Measurements from ENCODE around the gene TNFRSF11A. TPM values are rescaled to one million over a fixed set of nuclear protein-coding genes. Genes with fewer than 3 reads are reported as not detected.
A peak's percentile ranks its signal among the peaks of the same experiment; 100 is the strongest.

TNFRSF11A gene
- total RNA-seq, 1 donor from 2014 or later, result 3.9 TPM

DNA sequence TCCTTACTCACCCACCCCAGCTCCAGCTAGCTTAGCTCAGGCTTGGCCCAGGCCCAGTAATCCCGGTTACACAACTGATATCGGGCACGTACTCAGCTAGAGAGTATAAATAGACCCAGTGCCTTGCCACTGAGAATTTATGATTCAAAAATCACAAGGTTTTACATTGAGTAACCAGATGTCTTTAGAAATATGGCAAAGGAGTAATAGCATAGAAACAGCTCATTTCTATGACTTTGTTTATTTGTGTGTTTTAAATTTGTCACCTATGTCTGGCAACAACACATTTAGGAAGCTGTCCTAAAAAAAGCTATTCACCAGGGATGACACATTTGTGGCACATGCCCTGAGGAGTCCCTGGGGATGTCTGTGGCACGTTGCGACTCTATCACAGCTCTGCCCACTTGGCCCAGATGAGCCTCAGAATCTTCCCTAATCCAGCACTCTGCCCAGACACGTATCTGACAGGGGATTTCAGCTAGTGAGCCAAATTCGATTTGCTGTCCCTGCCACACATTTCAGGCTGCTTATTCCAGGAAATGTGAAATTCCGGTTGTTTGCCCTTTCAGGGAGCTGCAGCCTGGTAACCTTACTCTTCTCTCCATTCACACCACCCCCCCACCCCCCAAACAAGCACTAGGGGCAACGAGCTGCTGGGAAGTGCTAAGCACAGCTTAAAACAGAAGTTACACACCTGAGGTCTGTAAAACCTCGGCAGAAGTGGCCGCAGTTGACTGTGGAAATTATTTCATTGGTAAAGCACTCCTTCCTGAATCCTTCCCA, 112.3 kb downstream of the TNFRSF11A start:
- DNase-seq (ENCODE audit: extremely low spot score in 2 of 2), result peak in 1 of 2 donors; percentile 93
- Histone ChIP-seq H3K27ac (peak overlapping the region; percentile 67), H3K4me3 (no peak overlapping the region), H3K27me3 (no peaks in the 10 kb centered on the region), H3K4me1 (peaks cover 25% of the 10 kb centered on the region), H3K36me3 (no peaks in the 10 kb centered on the region), H3K9me3 (no peaks in the 10 kb centered on the region)
- TF ChIP-seq POLR2AphosphoS5 (IDR thresholded peaks at IDR 0.05; ENCODE audit: insufficient read depth in 1 of 2, low read depth in 1 of 2) (peak in 1 of 2 donors; percentile 46), POLR2A (IDR thresholded peaks at IDR 0.05) (no peak)
- intact Hi-C loops (cut with DNase I), result loop anchor here (5.0 to 10.0 kb wide), 2 partner anchors 87 to 280 kb away; partner anchors contain the start of genes PHLPP1 and ZCCHC2

DNA sequence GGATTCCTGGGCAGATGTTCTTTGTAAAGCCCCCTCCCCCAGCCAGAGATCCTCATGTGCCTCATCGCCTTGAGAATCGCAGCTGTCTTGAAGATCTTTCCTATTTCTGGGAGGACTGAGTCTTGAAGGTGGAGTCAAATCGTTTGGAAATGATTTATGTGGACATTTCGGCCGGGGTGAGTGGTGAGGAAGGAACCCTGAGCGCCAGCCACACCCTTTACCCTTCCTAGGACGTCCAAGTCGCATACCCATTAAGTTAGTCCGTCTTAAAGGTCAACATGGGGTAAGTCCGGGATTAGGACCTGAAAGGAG, 112.9 kb downstream of the TNFRSF11A start:
- Histone ChIP-seq H3K27ac (peak overlapping the region; percentile 67), H3K9me3 (no peaks in the 10 kb centered on the region), H3K27me3 (no peaks in the 10 kb centered on the region), H3K4me3 (no peak overlapping the region), H3K4me1 (peaks cover 25% of the 10 kb centered on the region), H3K36me3 (no peaks in the 10 kb centered on the region)
- no peak for DNase-seq (ENCODE audit: extremely low spot score in 2 of 2)
- intact Hi-C loops (cut with DNase I), result loop anchor here (5.0 to 10.0 kb wide), 2 partner anchors 87 to 279 kb away; partner anchors contain the start of genes PHLPP1 and ZCCHC2
- TF ChIP-seq POLR2AphosphoS5 (IDR thresholded peaks at IDR 0.05; ENCODE audit: insufficient read depth in 1 of 2, low read depth in 1 of 2), result no peak
- TF ChIP-seq, protein P1, sequence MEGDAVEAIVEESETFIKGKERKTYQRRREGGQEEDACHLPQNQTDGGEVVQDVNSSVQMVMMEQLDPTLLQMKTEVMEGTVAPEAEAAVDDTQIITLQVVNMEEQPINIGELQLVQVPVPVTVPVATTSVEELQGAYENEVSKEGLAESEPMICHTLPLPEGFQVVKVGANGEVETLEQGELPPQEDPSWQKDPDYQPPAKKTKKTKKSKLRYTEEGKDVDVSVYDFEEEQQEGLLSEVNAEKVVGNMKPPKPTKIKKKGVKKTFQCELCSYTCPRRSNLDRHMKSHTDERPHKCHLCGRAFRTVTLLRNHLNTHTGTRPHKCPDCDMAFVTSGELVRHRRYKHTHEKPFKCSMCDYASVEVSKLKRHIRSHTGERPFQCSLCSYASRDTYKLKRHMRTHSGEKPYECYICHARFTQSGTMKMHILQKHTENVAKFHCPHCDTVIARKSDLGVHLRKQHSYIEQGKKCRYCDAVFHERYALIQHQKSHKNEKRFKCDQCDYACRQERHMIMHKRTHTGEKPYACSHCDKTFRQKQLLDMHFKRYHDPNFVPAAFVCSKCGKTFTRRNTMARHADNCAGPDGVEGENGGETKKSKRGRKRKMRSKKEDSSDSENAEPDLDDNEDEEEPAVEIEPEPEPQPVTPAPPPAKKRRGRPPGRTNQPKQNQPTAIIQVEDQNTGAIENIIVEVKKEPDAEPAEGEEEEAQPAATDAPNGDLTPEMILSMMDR (IDR thresholded peaks at IDR 0.05), result no peak
- no peak for TF ChIP-seq POLR2A (IDR thresholded peaks at IDR 0.05)

DNA sequence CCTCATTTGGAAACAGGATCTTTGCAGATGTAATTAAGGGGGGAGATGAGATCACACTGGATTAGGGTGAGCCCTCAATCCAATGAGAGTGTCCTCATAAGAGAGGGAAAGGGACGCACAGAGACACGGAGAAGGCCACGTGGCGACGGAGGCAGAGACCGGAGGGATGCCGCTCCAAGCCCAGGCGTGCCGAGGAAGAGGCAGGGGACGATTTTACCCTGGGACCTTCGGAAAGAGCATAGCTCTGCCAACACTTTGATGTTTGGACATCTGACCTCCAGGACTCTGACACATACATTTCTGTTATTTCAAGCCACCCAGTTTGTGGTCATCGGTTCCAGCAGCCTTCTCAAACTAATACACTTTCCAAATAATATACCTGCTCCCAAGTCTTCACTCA, 113.3 kb downstream of the TNFRSF11A start:
- no peaks in the 10 kb centered on the region for H3K36me3 ChIP-seq
- no peak for TF ChIP-seq POLR2A (IDR thresholded peaks at IDR 0.05)
- no peak for TF ChIP-seq POLR2AphosphoS5 (IDR thresholded peaks at IDR 0.05; ENCODE audit: insufficient read depth in 1 of 2, low read depth in 1 of 2)
- TF ChIP-seq, protein P1 (IDR thresholded peaks at IDR 0.05), result no peak
- H3K9me3 ChIP-seq, result no peaks in the 10 kb centered on the region
- H3K27ac ChIP-seq, result peak overlapping the region; percentile 67
- no peak overlapping the region for H3K4me3 ChIP-seq
- intact Hi-C loops (cut with DNase I), result loop anchor here (5.0 to 10.0 kb wide), 2 partner anchors 86 to 279 kb away; partner anchors contain the start of genes PHLPP1 and ZCCHC2
- DNase-seq (ENCODE audit: extremely low spot score in 2 of 2), result no peak
- peaks cover 25% of the 10 kb centered on the region for H3K4me1 ChIP-seq
- no peaks in the 10 kb centered on the region for H3K27me3 ChIP-seq

DNA sequence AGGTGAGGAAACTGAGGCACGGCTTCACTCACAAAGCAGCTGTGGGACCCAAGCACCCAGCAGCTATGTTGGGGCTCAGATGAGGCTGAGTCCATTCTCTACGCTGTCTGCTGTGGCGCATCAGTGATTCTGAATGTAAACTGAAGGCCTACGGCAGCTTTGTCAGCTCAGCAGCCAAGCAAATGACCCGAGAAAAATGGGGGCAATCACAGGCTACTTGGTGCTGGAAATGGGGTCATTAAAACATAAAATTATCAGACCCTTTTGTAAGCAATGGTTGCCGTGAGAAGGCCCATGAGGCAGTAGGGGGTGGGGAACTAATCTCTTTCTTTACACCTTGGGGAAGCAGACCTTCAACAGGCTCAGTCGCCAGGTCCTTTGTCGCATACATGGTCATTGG, 113.8 kb downstream of the TNFRSF11A start:
- no peaks in the 10 kb centered on the region for H3K36me3 ChIP-seq
- no peaks in the 10 kb centered on the region for H3K9me3 ChIP-seq
- intact Hi-C loops (cut with DNase I), result loop anchor here (5.0 to 10.0 kb wide), 2 partner anchors 86 to 278 kb away; partner anchors contain the start of genes PHLPP1 and ZCCHC2
- H3K4me1 ChIP-seq, result peaks cover 25% of the 10 kb centered on the region
- no peak for DNase-seq (ENCODE audit: extremely low spot score in 2 of 2)
- no peak overlapping the region for H3K27ac ChIP-seq
- no peaks in the 10 kb centered on the region for H3K27me3 ChIP-seq
- no peak overlapping the region for H3K4me3 ChIP-seq
- TF ChIP-seq, protein P1 (IDR thresholded peaks at IDR 0.05), result no peak
- no peak for TF ChIP-seq POLR2A (IDR thresholded peaks at IDR 0.05)
- TF ChIP-seq POLR2AphosphoS5 (IDR thresholded peaks at IDR 0.05; ENCODE audit: insufficient read depth in 1 of 2, low read depth in 1 of 2), result no peak

Small RNAs within 50 kb of the gene (small RNA-seq; reads per million reads assigned to genes)
- gene AC100843.2, result not detected
- gene RF00019, result not detected

Other genes with a start within 250 kb of the TNFRSF11A start
- gene PIGN, start 138.3 kb upstream of the TNFRSF11A start, total RNA-seq, result 34.4 TPM
- gene RELCH, start 138.1 kb upstream of the TNFRSF11A start, total RNA-seq, result 59.9 TPM
- 30.4 TPM for gene ZCCHC2, start 197.7 kb downstream of the TNFRSF11A start, total RNA-seq